Activated CD8-positive, alpha-beta T cell treated with anti-CD3 and anti-CD28 coated beads for 36 hours (primary cell): Measurements from ENCODE around the gene CTPS2. TPM values are rescaled to one million over a fixed set of nuclear protein-coding genes. Genes with fewer than 3 reads are reported as not detected.
"Not testable (repeated sequence)": the region's sequence is repeated elsewhere in the genome, so short reads cannot be mapped to it uniquely, and the experiment has no call there.

Experiments used
- ATAC-seq: fragments of 200-7000 bp; cut with Tn5 transposase; one replicate; pipeline ENCODE4 v1.10.0; 2021; ENCODE audit warnings: mild to moderate bottlenecking, moderate library complexity
- CTCF ChIA-PET: fragments of 350-600 bp; sonication (Branson Sonifier 250); formaldehyde crosslinking; loops from one replicate; lab custom pipeline; 2021; ENCODE audit warnings: antibody characterized with exemption; lab: Charles Lee
- POLR2A ChIA-PET: fragments of 350-600 bp; sonication (Branson Sonifier 250); formaldehyde crosslinking; loops from one replicate; lab custom pipeline; 2021; ENCODE audit warnings: antibody characterized with exemption; lab: Charles Lee
- DNase-seq: peaks from one replicate; pipeline ENCODE4 v3.0.0-alpha.2; 2020
- H3K27ac Mint-ChIP-seq: one replicate; pipeline ENCODE4 v1.8.0; 2021; ENCODE audit warnings: mild to moderate bottlenecking, mixed read lengths
- H3K27me3 Mint-ChIP-seq: one replicate; pipeline ENCODE4 v1.8.0; 2021; ENCODE audit warnings: mixed read lengths
- H3K36me3 Mint-ChIP-seq: one replicate; pipeline ENCODE4 v1.8.0; 2021; ENCODE audit warnings: low read depth, mixed read lengths
- H3K4me1 Mint-ChIP-seq: one replicate; pipeline ENCODE4 v1.8.0; 2021; ENCODE audit warnings: low read depth, mixed read lengths
- H3K4me3 Mint-ChIP-seq: one replicate; pipeline ENCODE4 v1.8.0; 2021; ENCODE audit warnings: mild to moderate bottlenecking, moderate library complexity, mixed read lengths
- H3K9me3 Mint-ChIP-seq: one replicate; pipeline ENCODE4 v1.8.0; 2021; ENCODE audit warnings: mixed read lengths
- intact Hi-C: fragments of 100-400 bp; cut with micrococcal nuclease; formaldehyde crosslinking; loops from one replicate; pipeline ENCODE4 v1.10.0; 2022
- total RNA-seq, 2 experiments: library from RNA; stranded (reverse); gene quantifications; one replicate each; pipeline ENCODE4 v1.2.3, GENCODE V29; 2021
- TF ChIP-seq, protein P1 (sequence below): fragments of 200-600 bp; IDR thresholded peaks from one replicate; pipeline ENCODE4 v1.8.0; 2022; ENCODE audit warnings: antibody characterized with exemption, mild to moderate bottlenecking

Gene CTPS2
- total RNA-seq, 2 experiments from 2014 or later, result 6.2 to 6.7 TPM

DNA sequence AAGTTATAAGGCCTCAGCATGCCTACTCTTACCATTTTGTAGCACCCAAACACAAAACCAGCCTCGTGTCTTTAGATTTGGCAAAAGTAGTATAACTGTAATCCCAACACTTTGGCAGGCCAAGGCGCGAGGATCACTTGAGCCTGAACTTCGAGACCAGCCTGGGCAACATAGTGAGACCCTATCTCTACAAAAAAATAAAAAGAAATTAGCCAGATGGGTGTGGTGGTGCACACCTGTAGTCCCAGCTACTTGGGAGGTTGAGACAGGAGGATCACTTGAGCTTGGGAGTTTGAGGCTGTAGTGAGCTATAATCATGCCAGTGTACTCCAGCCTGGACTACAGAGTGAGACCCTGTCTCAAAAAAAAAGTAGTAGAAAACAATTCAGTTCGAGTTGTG is 24.6 kb upstream of the CTPS2 start:
- ATAC-seq (no peak), DNase-seq (no peak)
- Mint-ChIP-seq H3K4me3 (no peak overlapping the region), H3K27ac (no peak overlapping the region), H3K9me3 (no peaks in the 10 kb centered on the region), H3K27me3 (no peaks in the 10 kb centered on the region), H3K36me3 (peaks cover 13% of the 10 kb centered on the region), H3K4me1 (peaks cover 4% of the 10 kb centered on the region)
- ChIA-PET POLR2A (no interaction called here), CTCF (no interaction called here)
- intact Hi-C loops, result no loop called here
- TF ChIP-seq, protein P1, sequence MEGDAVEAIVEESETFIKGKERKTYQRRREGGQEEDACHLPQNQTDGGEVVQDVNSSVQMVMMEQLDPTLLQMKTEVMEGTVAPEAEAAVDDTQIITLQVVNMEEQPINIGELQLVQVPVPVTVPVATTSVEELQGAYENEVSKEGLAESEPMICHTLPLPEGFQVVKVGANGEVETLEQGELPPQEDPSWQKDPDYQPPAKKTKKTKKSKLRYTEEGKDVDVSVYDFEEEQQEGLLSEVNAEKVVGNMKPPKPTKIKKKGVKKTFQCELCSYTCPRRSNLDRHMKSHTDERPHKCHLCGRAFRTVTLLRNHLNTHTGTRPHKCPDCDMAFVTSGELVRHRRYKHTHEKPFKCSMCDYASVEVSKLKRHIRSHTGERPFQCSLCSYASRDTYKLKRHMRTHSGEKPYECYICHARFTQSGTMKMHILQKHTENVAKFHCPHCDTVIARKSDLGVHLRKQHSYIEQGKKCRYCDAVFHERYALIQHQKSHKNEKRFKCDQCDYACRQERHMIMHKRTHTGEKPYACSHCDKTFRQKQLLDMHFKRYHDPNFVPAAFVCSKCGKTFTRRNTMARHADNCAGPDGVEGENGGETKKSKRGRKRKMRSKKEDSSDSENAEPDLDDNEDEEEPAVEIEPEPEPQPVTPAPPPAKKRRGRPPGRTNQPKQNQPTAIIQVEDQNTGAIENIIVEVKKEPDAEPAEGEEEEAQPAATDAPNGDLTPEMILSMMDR, result no peak

DNA sequence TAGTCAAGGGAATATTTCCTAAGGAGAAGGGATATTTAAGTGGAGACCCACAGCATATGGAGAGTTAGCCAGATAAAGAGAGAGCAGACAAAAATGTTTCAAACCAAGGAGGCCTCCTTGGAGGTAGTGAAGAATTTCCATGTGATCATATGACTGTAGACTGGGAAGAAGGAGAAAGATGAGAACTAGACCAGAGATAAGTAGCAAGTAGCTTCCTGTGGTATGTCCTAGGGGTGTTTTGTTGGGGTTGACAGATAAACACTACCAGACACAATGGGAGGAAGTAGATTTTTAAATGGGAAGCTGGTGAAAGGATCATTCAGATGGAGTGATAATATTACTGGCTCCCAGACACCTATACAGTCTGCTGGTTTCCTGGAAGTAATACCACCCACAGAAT is 20.5 kb upstream of the CTPS2 start:
- no peak for ATAC-seq
- ChIA-PET CTCF (no interaction called here), POLR2A (interaction anchor here (1.1 kb wide), 1 partner anchor 14 kb away, joined by 4 read pairs; the partner anchor contains the start of gene SYAP1)
- H3K9me3 Mint-ChIP-seq, result no peaks in the 10 kb centered on the region
- peaks cover 13% of the 10 kb centered on the region for H3K36me3 Mint-ChIP-seq
- peaks cover 4% of the 10 kb centered on the region for H3K4me1 Mint-ChIP-seq
- H3K27me3 Mint-ChIP-seq, result no peaks in the 10 kb centered on the region
- intact Hi-C loops, result no loop called here
- TF ChIP-seq, protein P1, result no peak
- no peak overlapping the region for H3K4me3 Mint-ChIP-seq
- H3K27ac Mint-ChIP-seq, result no peak overlapping the region
- DNase-seq, result no peak

DNA sequence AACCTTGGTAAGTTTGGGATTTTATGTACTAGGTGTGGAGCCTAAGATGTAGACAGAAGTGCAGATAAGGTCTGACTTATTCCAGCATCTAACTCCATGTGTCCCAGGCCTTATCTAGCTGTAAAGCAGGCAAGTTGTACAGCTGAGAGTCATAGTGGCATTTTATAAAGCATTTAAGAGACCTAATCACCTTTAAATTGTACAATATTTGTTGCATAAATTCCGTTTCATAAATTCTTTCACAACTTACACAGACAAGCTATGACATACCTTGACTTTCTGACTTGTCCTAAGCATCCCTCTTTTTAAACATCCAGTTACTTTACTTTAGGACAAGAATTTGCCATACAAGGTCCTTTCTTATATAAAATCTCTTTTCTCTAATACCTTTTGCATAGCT is 18.0 kb upstream of the CTPS2 start:
- ChIA-PET POLR2A (no interaction called here), CTCF (no interaction called here)
- DNase-seq (no peak), ATAC-seq (no peak)
- Mint-ChIP-seq H3K4me1 (peaks cover 8% of the 10 kb centered on the region), H3K9me3 (no peaks in the 10 kb centered on the region), H3K36me3 (peaks cover 3% of the 10 kb centered on the region), H3K4me3 (no peak overlapping the region), H3K27me3 (no peaks in the 10 kb centered on the region), H3K27ac (no peak overlapping the region)
- intact Hi-C loops, result no loop called here
- TF ChIP-seq, protein P1, result no peak

DNA sequence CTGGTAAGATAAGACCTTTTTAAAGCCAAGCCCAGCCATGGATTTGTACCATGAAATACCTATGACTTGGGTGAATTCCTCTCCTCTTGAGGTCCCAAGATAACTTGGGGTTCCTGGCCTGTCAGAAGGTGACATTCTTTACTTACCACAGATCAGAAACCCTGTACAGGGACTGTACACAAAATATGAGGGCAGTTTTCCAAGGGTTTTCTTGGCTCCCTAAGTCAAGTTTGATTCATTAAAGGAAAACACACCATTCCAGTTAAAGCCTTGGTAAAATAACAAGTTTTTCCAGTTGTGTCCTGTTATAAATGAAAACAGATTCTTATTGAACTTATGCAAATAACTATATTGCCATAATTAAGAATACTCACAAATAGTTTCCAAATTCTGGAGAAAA is 15.2 kb upstream of the CTPS2 start:
- no peak for DNase-seq
- H3K27ac Mint-ChIP-seq, result no peak overlapping the region

DNA sequence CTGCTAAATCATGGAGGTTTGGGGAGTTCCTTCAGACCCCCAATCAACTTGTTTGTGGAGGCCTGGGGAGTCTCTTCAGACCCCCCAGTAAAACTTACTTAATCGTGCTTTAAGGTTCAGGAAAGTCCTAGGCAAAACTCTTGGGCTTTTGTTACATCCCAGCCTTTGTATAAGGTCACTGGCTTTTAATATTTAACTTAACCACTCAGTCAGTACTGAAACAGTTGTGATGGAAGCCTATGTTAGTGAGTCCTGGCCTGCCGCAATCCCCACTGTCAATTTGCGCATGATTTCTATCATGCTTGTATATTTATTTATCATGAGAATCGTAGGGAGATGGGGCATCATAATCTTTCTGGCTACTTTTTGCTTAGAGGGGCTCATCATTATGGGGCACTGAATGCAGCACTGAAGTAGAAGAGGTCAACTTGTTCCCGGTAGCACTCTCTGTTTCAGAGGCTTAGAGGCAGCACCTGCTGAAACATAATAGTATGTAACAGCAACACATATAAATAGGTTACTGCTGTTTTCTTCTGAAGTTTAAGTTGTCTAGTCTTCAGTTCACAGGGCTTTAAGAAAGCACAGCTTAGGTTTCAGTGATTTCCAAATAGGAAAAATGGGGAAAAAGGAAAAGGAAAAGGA is 14.0 kb upstream of the CTPS2 start:
- H3K9me3 Mint-ChIP-seq, H3K36me3 Mint-ChIP-seq, intact Hi-C loops, H3K27me3 Mint-ChIP-seq, CTCF ChIA-PET, H3K27ac Mint-ChIP-seq, ATAC-seq, DNase-seq, POLR2A ChIA-PET, H3K4me3 Mint-ChIP-seq: not testable (repeated sequence)
- H3K4me1 Mint-ChIP-seq, result peaks cover 22% of the 10 kb centered on the region

More for the DNA sequence above, 15.2 kb upstream of the CTPS2 start:
- POLR2A ChIA-PET, result no interaction called here
- Mint-ChIP-seq H3K4me1 (peaks cover 20% of the 10 kb centered on the region), H3K4me3 (no peak overlapping the region), H3K27me3 (no peaks in the 10 kb centered on the region), H3K9me3 (no peaks in the 10 kb centered on the region), H3K36me3 (peaks cover 7% of the 10 kb centered on the region)
- CTCF ChIA-PET, result no interaction called here
- intact Hi-C loops, result no loop called here
- no peak for ATAC-seq
- TF ChIP-seq, protein P1, result no peak
